Keratinocyte (primary cell): ENCODE results near the gene TNNC1. TPM values are rescaled to one million over a fixed set of nuclear protein-coding genes. Genes with fewer than 3 reads are reported as not detected.

Experiments used
- DNase-seq: peaks from one replicate; pipeline ENCODE4 v3.0.0-alpha.2; 2011; ENCODE audit warnings: low read depth, missing footprints, low spot score
- FAIRE-seq: peaks from 2 replicates; lab custom pipeline; 2011; peaks lifted over from hg19 to GRCh38; lab: Jason Lieb, UNC
- H2AFZ ChIP-seq: 2 replicates; pipeline ENCODE4 v1.6.0; 2012; ENCODE audit warnings: low read length, control low read depth, inconsistent platforms; ENCODE audit not compliant: control insufficient read depth
- H3K27ac ChIP-seq: 2 replicates; pipeline ENCODE4 v1.5.1; 2011; ENCODE audit warnings: low read length; ENCODE audit not compliant: control insufficient read depth, insufficient read depth
- H3K27me3 ChIP-seq: 3 replicates; pipeline ENCODE4 v1.6.0; 2011; ENCODE audit warnings: low read length; ENCODE audit not compliant: control insufficient read depth, insufficient read depth; ENCODE audit errors: extremely low read depth
- H3K36me3 ChIP-seq, 2 experiments: 2 replicates in 1 of 2; 3 replicates in 1 of 2; pipeline ENCODE4 v1.5.1; 2011; ENCODE audit warnings: low read length in 2 of 2, mild to moderate bottlenecking in 1 of 2; ENCODE audit not compliant: control insufficient read depth in 2 of 2, insufficient read depth in 2 of 2; ENCODE audit errors: extremely low read depth in 1 of 2
- H3K4me1 ChIP-seq: 3 replicates; pipeline ENCODE4 v1.5.1; 2011; ENCODE audit warnings: low read length; ENCODE audit not compliant: control insufficient read depth, insufficient read depth; ENCODE audit errors: extremely low read depth
- H3K4me2 ChIP-seq: 3 replicates; pipeline ENCODE4 v1.6.0; 2011; ENCODE audit warnings: low read depth, low read length; ENCODE audit not compliant: control insufficient read depth, insufficient read depth; ENCODE audit errors: extremely low read depth
- H3K4me3 ChIP-seq, 3 experiments: fragments of 200-600 bp in 1 of 3; sonication (generic) in 1 of 3; 2 replicates in 2 of 3; 3 replicates in 1 of 3; pipeline ENCODE4 v1.5.1; 2011 to 2016; ENCODE audit warnings: low read length in 3 of 3, mild to moderate bottlenecking in 3 of 3, control low read depth in 2 of 3, inconsistent platforms in 1 of 3, low read depth in 1 of 3, mixed read lengths in 1 of 3, mixed run types in 1 of 3, moderate library complexity in 1 of 3; ENCODE audit not compliant: control insufficient read depth in 2 of 3, insufficient read depth in 2 of 3; ENCODE audit errors: extremely low read depth in 1 of 3
- H3K79me2 ChIP-seq: 2 replicates; pipeline ENCODE4 v1.6.0; 2012; ENCODE audit warnings: low read length; ENCODE audit not compliant: control insufficient read depth, insufficient read depth
- H3K9ac ChIP-seq: 3 replicates; pipeline ENCODE4 v1.6.0; 2011; ENCODE audit warnings: low read length; ENCODE audit not compliant: control insufficient read depth, insufficient read depth; ENCODE audit errors: extremely low read depth
- H3K9me1 ChIP-seq: 3 replicates; pipeline ENCODE4 v1.6.0; 2011; ENCODE audit warnings: low read length; ENCODE audit not compliant: control insufficient read depth, insufficient read depth; ENCODE audit errors: extremely low read depth
- H3K9me3 ChIP-seq: 2 replicates; pipeline ENCODE4 v1.5.1; 2012; ENCODE audit warnings: low read depth, low read length; ENCODE audit not compliant: control insufficient read depth
- H4K20me1 ChIP-seq: 3 replicates; pipeline ENCODE4 v1.6.0; 2011; ENCODE audit warnings: low read length; ENCODE audit not compliant: control insufficient read depth, insufficient read depth; ENCODE audit errors: extremely low read depth
- EZH2 ChIP-seq: IDR thresholded peaks from one replicate; pipeline ENCODE4 v1.6.1; 2012; ENCODE audit warnings: inconsistent platforms, mild to moderate bottlenecking, low read length, moderate library complexity
- dilution Hi-C: fragments of 300-500 bp; cut with MboI; formaldehyde crosslinking; loops from one replicate; pipeline ENCODE4 v1.7.0; 2020; ENCODE audit warnings: low sequenced_read_pairs; ENCODE audit not compliant: extremely low pct_ligation_motif_present
- polyA plus RNA-seq, 5 experiments: library from polyadenylated mRNA; depleted of rRNA in 3 of 5; stranded (reverse) in 3 of 5; stranded (forward) in 1 of 5; unstranded in 1 of 5; fragments of >200 nt; gene quantifications; 1 replicate in 1 of 5; 2 replicates in 3 of 5; 3 replicates in 1 of 5; pipeline versions ENCODE4 v1.2.1 to v1.2.3, GENCODE V29; 2011 to 2012; ENCODE audit warnings: missing spikeins in 2 of 5, low read depth in 1 of 5, low replicate concordance in 1 of 5
- TF ChIP-seq, protein P1 (sequence below), 3 experiments: IDR thresholded peaks in 1 of 3; conservative IDR thresholded peaks in 1 of 3; optimal IDR thresholded peaks in 1 of 3; 2 replicates in 2 of 3; 3 replicates in 1 of 3; pipeline versions ENCODE3 to v1.5.1; 2011; ENCODE audit warnings: low read length in 3 of 3, mild to moderate bottlenecking in 3 of 3, moderate library complexity in 2 of 3, control low read depth in 1 of 3, inconsistent platforms in 1 of 3; ENCODE audit not compliant: insufficient read depth in 2 of 3; ENCODE audit errors: extremely low read depth in 1 of 3

TNNC1 gene
- polyA plus RNA-seq, 1 donor (not counting 4 experiments of a cell fraction or from before 2014, with no cell fraction given) = 0.33 TPM

DNA sequence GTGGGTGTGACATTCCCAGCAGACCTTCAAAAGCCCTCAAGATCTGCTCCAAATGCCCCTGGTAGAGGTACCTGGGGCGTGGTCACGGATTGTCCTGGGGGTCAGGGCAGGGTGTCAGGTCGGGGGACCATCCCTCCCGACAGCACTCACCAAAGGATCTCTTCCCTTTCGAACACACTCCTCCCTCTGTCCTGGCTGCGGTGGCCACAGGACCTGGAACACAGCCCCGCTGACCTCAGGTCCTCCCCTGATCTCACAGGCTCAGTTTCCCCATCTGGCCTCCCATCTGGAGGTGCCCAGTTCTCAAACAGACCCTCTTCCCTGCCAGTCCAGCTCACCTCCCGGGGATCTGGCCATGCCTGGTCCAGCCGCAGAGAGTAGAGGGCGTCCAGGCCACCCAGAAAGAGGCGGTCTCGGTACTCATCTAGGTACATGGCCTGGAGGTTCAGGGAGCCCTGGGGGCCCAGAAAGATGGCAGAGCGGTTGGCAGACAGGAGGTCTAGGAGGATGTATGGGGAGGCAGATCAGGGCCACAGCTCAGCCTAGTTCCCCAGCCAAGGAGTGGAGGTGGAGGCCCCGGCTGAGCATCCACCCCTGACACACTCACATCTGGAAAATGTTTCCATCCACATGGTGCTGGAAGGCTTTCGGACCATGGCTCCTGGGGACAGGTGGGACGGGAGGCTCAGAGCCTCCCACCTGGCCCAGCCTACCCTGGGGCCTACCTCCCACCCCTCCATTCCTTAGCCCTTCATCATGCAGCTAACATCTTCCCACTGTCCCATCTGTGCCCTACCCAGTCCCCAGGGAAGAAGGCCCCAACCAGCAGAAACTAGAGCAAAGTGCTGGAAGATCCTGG, 11.2 kb downstream of the TNNC1 start:
- no peak for FAIRE-seq
- H3K4me3 ChIP-seq = no peak overlapping the region
- H3K36me3 ChIP-seq = no peaks in the 10 kb centered on the region
- no peak overlapping the region for H3K4me2 ChIP-seq
- H3K27me3 ChIP-seq = no peaks in the 10 kb centered on the region
- no peak for DNase-seq
- H4K20me1 ChIP-seq = no peaks in the 10 kb centered on the region
- TF ChIP-seq EZH2 = no peak
- TF ChIP-seq, protein P1, sequence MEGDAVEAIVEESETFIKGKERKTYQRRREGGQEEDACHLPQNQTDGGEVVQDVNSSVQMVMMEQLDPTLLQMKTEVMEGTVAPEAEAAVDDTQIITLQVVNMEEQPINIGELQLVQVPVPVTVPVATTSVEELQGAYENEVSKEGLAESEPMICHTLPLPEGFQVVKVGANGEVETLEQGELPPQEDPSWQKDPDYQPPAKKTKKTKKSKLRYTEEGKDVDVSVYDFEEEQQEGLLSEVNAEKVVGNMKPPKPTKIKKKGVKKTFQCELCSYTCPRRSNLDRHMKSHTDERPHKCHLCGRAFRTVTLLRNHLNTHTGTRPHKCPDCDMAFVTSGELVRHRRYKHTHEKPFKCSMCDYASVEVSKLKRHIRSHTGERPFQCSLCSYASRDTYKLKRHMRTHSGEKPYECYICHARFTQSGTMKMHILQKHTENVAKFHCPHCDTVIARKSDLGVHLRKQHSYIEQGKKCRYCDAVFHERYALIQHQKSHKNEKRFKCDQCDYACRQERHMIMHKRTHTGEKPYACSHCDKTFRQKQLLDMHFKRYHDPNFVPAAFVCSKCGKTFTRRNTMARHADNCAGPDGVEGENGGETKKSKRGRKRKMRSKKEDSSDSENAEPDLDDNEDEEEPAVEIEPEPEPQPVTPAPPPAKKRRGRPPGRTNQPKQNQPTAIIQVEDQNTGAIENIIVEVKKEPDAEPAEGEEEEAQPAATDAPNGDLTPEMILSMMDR (optimal IDR thresholded peaks at IDR 0.05 in 1 of 3, IDR thresholded peaks at IDR 0.05 in 1 of 3, conservative IDR thresholded peaks at IDR 0.05 in 1 of 3; ENCODE audit: extremely low read depth in 1 of 3, insufficient read depth in 2 of 3, low read length in 3 of 3) = no peak
- no peak overlapping the region for H3K27ac ChIP-seq
- dilution Hi-C loops = no loop called here
- H2AFZ ChIP-seq = no peak overlapping the region
- H3K9ac ChIP-seq = no peak overlapping the region
- H3K79me2 ChIP-seq = no peaks in the 10 kb centered on the region
- H3K9me3 ChIP-seq = no peaks in the 10 kb centered on the region
- H3K4me1 ChIP-seq = peaks cover 6% of the 10 kb centered on the region
- no peaks in the 10 kb centered on the region for H3K9me1 ChIP-seq

DNA sequence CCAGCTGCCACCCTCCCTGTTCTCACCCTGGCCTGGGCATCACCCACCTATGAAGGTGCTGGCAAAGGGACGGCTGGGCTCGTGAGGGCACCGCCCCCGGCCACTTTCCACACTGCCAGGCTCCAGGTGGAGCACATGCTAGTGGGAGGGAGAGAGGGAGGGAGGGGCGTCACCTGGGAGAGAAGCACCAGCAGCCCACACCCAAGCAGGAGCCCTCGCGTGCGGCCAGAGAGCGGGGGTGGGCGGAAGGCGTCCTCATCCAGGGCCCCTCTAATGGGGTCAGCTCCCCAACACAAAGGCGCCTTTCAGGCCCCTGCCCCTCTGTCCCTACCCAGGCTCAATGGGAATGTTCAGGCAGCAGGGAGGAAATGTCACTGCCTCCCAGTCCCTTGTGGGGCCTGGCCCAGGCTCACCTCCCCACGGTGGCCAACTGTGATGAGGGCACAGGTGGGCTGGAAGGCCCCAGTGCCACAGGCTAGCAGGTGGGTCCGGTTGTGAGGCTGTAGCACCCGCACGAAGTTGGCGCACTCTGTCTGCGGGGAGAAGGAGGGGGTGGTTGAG, 12.0 kb downstream of the TNNC1 start:
- Histone ChIP-seq H3K79me2 (no peaks in the 10 kb centered on the region), H3K4me3 (no peak overlapping the region), H3K36me3 (no peaks in the 10 kb centered on the region), H3K4me2 (no peak overlapping the region), H3K9me1 (no peaks in the 10 kb centered on the region), H3K27ac (no peak overlapping the region), H4K20me1 (no peaks in the 10 kb centered on the region), H3K9ac (no peak overlapping the region), H3K27me3 (no peaks in the 10 kb centered on the region), H3K9me3 (no peaks in the 10 kb centered on the region), H2AFZ (no peak overlapping the region), H3K4me1 (peaks cover 10% of the 10 kb centered on the region)
- TF ChIP-seq EZH2 = no peak
- TF ChIP-seq, protein P1 (optimal IDR thresholded peaks at IDR 0.05 in 1 of 3, IDR thresholded peaks at IDR 0.05 in 1 of 3, conservative IDR thresholded peaks at IDR 0.05 in 1 of 3; ENCODE audit: extremely low read depth in 1 of 3, insufficient read depth in 2 of 3, low read length in 3 of 3) = no peak
- FAIRE-seq (no peak), DNase-seq (no peak)
- dilution Hi-C loops = no loop called here
